HG03558 (cell line): ENCODE data around the gene PAFAH1B2.
"Not testable (repeated sequence)": the region's sequence is repeated elsewhere in the genome, so short reads cannot be mapped to it uniquely, and the experiment has no call there.

ENCODE experiments used
- ATAC-seq: cut with Tn5 transposase; IDR thresholded peaks from one replicate; pipeline ENCODE4 v1.9.1; 2021; ENCODE audit warnings: moderate number of reproducible peaks; ENCODE audit not compliant: unreplicated experiment; ENCODE audit errors: extremely low read depth

Gene PAFAH1B2

GRCh38 chr11:117143871-117144476 is at the start of gene PAFAH1B2:
TSS of gene PAFAH1B2 (plus strand) at chr11:117144287. CDS start at chr11:117152448, 8,161 bp downstream.
- peak; percentile 81 for ATAC-seq

GRCh38 chr11:117094776-117095175 is 49.3 kb upstream of the PAFAH1B2 start:
- no peak for ATAC-seq

GRCh38 chr11:117095284-117096161 is 48.6 kb upstream of the PAFAH1B2 start:
- no peak for ATAC-seq

GRCh38 chr11:117096201-117096991 is 47.7 kb upstream of the PAFAH1B2 start:
- no peak for ATAC-seq

GRCh38 chr11:117097014-117097388 is 47.1 kb upstream of the PAFAH1B2 start:
- ATAC-seq: no peak

- no peak for ATAC-seq
These were observed 46.5 kb upstream of the PAFAH1B2 start for GRCh38 chr11:117097389-117098268.

GRCh38 chr11:117098269-117099232 is 45.5 kb upstream of the PAFAH1B2 start, which contains the start of gene SIK3:
TSS of gene SIK3 (minus strand) at chr11:117098428. CDS start at chr11:117098415, 13 bp downstream.
- ATAC-seq: peak; percentile 43

GRCh38 chr11:117099696-117100095 is 44.4 kb upstream of the PAFAH1B2 start:
- ATAC-seq: no peak

GRCh38 chr11:117100556-117100955 is 43.5 kb upstream of the PAFAH1B2 start:
- ATAC-seq: no peak

- ATAC-seq: no peak
These were observed 36.1 kb upstream of the PAFAH1B2 start for GRCh38 chr11:117107701-117108590.

GRCh38 chr11:117110294-117110950 is 33.7 kb upstream of the PAFAH1B2 start:
- no peak for ATAC-seq

- ATAC-seq: not testable (repeated sequence)
These were observed 31.6 kb upstream of the PAFAH1B2 start for GRCh38 chr11:117112497-117112896.

GRCh38 chr11:117112939-117113338 is 31.1 kb upstream of the PAFAH1B2 start:
- ATAC-seq: not testable (repeated sequence)

- no peak for ATAC-seq
These were observed 26.4 kb upstream of the PAFAH1B2 start for GRCh38 chr11:117117681-117118080.

- ATAC-seq: no peak
These were observed 22.9 kb upstream of the PAFAH1B2 start for GRCh38 chr11:117121176-117121575.

GRCh38 chr11:117122556-117122955 is 21.5 kb upstream of the PAFAH1B2 start:
- ATAC-seq: no peak
